ENCODE results near the gene GLTP.
A peak's percentile ranks its signal among the peaks of the same experiment; 100 is the strongest.

GLTP gene

GRCh38 chr12:109820816-109821381, 59.4 kb downstream of the GLTP start:
- no peak for DNase-seq (ENCODE audit: low read depth)

- no peak for DNase-seq (ENCODE audit: low read depth)
These were observed 61.3 kb downstream of the GLTP start for GRCh38 chr12:109818905-109819500.

DNA sequence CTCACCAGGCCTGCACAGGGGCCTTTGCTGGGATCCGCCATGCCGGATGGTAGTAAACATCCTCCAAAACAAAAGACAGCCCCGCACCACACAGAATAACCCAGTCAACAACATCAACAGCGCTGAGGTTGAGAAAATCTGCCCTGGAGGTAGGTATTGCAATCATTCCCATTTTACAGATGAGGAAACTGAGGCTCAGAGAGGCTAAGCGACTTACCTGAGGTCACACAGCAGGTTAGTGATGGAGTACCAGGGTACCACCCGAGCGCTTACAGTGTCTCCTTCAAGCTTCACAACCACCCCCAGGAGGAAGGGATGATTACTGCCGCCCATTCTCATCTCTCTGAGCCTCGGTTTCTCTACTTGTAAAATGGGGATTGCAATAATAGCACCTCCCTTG, 62.1 kb downstream of the GLTP start:
- no peak for DNase-seq (ENCODE audit: low read depth)

- DNase-seq (ENCODE audit: low read depth): no peak
These were observed 62.6 kb downstream of the GLTP start for GRCh38 chr12:109817627-109818231.

GRCh38 chr12:109816870-109817269, 63.5 kb downstream of the GLTP start:
- no peak for DNase-seq (ENCODE audit: low read depth)

DNA sequence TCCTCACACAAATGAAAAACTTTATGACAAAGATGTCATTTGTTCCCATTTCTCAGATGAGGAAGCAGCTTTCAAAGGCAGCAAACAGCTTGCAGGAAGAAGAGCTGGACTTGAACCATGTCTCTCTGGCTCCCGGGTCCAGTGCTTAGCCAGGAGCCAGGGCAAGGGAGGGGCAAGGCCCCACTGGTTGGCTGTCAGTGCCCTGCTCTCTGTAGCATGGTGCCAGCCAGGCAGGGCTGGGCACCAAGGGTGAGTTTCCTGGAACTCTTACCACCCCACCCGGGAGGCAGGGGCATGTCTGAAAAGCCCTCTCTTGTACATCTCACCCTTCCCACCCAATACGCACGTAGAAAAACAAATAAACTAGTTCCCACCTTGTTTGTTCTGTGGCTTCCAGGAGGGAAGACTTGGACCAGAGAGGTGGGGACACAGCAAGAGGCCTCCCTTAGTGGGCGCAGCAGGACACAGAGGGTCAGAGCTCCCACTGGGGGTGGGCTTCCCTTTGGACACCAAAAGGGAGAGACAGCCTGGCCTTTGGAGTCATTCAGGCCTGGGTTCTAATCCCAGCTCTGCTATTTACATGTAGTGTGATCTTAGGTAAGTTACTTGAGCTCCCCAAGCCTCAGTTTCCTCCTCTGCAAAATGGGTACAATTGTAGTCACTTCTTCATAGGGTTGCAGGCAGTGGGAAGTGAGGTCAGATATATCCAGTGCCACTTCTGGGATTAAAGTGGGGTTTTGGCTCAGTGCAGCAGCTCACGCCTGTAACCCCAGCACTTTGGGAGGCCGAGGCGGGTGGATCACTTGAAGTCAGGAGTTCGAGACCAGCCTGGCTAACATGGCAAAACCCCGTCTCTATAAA, 64.4 kb downstream of the GLTP start:
- no peak for DNase-seq (ENCODE audit: low read depth)

GRCh38 chr12:109815225-109815624, 65.1 kb downstream of the GLTP start:
- no peak for DNase-seq (ENCODE audit: low read depth)

DNA sequence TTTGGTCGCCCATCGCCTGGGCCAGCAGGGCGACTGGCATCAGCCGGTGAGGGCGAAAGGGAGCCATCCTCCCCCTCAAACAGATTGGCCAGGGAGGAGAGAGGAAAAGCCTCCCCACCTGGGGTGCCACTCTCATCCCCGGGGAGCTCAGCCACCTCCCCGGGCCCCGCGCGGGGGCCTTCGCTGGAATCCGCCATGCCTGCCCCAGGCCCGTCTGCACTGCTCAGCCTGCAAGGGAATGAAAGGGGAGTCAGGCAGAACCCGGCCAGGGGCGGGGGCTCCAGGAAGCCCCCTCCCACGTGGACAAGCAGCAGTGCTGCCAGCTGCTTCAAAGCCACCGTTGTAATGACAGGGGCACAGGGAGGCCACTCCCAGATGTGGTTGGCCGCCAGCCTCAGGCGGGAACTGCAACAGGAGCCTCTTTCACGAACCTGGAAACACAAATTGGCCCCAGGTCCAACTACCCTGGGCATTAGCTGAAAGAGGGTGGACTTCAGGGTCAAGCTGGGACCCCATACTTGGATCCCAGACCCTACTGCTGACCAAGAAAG, 65.7 kb downstream of the GLTP start:
- DNase-seq (ENCODE audit: low read depth): no peak

GRCh38 chr12:109813810-109814416, 66.4 kb downstream of the GLTP start:
- DNase-seq (ENCODE audit: low read depth): no peak

- no peak for DNase-seq (ENCODE audit: low read depth)
These were observed 68.7 kb downstream of the GLTP start for GRCh38 chr12:109811624-109811995.

DNA sequence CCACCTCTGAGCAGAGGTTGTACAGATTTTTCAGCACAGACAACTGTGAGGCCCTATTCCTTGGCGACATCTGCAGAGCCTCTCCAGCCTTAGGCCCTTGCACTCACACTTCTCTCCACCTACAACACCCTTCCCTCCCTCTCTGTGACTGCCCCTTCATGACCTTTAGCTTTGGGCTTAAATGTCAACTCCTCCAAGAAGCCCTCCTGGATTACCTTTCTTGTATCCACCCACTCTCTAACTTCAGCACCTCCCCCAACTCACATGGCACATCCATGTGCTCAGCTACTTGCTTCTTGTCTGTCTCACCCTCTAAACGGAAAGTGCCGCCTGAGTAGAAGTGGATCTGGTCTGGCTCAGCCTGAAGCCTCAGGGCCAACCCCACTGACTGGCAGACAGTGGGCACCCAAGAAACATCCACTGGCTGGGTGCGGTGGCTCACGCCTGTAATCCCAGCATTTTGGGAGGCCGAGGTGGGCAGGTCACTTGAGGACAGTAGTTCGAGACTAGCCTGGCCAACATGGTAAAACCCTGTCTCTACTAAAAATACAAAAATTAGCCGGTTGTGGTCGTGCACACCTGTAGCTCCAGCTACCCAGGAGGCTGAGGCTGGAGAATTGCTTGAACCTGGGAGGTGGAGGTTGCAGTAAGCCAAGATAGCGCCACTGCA, 69.3 kb downstream of the GLTP start:
- no peak for DNase-seq (ENCODE audit: low read depth)

DNA sequence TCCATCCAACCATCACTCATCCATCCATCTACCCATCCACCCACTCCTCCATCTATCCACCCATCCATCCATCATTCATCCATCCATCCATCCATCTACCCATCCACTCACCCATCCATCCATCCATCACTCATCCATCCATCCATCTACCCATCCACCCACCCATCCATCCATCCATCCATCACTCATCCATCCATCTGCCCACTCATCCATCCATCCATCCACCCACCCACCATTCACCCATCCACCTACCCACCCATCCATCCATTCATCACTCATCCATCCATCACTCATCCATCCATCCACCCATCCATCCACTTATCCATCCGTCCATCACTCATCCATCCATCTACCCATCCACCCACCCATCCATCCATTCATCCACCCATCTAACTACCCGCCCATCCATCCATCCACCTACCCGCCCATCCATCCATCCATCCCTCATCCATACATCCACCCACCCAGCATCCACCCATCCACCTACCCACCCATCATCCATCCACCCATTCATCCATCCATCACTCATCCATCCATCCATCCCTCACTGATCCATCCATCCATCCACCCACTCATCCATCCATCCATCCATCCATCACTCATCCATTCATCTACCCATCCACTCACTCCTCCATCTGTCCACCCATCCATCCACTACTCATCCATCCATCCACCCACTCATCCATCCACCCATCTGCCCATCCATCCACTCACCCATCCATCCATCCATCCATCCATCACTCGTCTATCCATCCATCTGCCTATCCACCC, 71.3 kb downstream of the GLTP start:
- DNase-seq (ENCODE audit: low read depth): no peak

DNA sequence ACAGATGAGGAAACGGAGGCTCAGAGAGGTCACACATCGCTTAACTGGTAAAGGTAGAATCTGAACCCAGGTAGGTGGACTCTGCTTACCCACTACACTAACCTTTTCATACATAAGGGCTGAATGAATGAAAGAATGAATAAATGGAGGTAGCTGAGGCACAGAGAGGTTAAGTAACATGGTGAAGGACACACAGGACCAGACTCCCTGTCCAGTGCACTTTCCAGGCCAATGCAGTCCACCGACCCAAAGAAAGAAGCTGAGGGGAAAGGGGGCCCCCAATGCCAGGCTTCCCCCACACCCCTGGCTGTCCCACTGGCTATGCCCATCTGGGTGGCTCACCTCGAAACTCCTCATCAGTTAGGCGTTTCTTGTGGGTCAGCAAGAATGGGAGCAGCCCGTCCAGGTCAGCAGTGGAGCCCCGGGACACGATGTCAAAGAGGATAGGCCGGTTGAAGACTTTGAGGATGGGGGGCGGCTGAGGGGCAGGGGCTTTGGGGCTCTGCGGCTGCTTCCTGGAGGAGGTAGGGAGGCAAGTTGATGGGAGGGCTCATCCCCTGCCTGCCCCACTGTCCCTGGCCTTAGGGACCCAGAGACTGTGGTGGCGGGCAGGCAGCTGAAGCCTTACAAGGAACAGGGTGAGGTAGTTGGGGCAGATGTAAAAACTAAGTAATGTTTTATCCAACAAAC, 72.2 kb downstream of the GLTP start:
- no peak for DNase-seq (ENCODE audit: low read depth)

DNA sequence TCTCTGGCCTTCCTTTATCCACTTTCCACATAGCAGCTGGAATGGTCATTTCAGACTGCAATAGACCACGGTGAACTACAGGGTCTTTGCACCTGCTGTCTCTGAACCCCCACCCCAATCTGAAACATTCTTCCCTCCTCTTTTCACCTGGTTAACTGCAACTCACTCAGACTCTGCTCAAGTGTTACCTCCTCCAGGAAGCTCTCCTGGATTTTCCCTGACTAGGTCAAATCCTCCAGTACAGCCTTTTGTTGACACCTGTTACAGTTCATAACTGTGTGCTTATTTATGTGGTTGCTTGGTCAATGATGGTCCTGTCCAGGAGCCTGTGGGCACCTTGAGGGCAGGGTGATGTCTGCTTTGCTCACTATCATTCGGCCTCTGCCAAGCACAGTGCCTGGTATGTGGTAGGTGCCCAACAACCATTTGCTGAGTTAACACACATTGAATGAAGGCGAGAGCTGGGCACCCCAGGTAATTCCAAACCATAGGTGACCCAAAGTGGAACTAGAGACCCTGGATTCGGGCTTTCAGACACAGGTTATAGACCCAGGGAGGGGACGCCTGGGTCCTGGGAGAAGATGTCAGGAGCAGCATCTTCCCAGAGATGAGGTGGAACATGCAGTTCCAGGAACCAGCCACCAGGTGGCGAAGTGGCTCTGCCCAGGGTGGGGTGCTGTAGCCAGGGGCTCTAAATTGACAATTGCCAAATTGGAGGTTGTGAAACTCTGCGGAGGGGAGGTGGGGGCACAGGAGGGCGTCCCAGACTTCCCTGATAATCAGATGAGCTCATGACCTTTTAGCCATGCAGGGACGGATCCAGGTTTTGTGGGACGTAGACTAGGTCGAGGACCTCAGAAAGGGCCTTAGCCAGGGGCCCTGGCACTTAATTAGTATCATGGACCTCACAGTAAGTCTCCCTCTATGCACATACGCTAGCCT, 75.2 kb downstream of the GLTP start:
- peak; percentile 20 for DNase-seq (ENCODE audit: low read depth)

GRCh38 chr12:109803678-109804077, 76.7 kb downstream of the GLTP start:
- DNase-seq (ENCODE audit: low read depth): no peak

DNA sequence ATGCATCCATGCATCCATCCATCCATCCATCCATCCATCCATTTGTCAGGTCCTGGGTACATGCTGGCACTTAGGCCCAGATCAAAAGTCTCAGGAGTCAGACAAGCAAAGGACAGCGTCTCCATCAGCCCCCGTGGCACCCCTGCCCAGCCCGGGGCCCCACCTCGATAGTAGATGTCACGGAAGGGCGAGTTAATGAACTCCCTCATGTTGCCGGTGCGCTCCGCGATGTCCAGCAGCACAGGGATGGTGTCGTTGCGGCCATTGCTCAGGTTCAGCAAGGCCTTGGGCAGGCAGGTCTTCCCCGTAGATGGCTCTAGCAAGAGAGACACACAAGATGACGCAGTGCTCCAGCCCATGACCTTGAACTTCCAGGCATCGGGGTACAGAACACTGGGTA, 77.5 kb downstream of the GLTP start:
- DNase-seq (ENCODE audit: low read depth): no peak
